Activated CD8-positive, alpha-beta memory T cell treated with anti-CD3 and anti-CD28 coated beads for 24 hours (primary cell): Measurements from ENCODE around the gene FAM83F.
"Not testable (repeated sequence)": the region's sequence is repeated elsewhere in the genome, so short reads cannot be mapped to it uniquely, and the experiment has no call there.

ENCODE experiments used
- DNase-seq: peaks from one replicate; pipeline ENCODE4 v3.0.0-alpha.2; 2020

Gene FAM83F

GRCh38 chr22:39994566-39995392 is at the start of gene FAM83F:
Gene FAM83F (plus strand): TSS chr22:39994954. CDS start chr22:39995043, 89 bp downstream.
- DNase-seq: peak; percentile 73

DNA sequence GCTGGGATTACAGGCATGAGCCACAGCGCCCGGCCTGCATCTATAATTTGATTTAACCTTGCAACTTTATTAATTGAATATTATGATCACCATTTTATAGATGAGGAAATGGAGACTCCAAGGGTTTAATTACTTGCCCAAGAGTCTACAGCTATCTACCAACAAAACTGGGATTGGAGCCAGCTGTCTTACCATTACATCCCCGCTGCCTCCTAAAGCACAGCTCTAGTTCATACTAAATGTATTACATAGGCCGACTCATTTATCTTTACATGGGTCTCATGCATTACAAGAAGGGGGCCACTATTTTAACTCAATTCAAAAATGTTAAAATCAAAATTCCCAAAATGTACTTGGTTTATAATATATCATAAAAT is 48.6 kb upstream of the FAM83F start:
- no peak for DNase-seq

DNA sequence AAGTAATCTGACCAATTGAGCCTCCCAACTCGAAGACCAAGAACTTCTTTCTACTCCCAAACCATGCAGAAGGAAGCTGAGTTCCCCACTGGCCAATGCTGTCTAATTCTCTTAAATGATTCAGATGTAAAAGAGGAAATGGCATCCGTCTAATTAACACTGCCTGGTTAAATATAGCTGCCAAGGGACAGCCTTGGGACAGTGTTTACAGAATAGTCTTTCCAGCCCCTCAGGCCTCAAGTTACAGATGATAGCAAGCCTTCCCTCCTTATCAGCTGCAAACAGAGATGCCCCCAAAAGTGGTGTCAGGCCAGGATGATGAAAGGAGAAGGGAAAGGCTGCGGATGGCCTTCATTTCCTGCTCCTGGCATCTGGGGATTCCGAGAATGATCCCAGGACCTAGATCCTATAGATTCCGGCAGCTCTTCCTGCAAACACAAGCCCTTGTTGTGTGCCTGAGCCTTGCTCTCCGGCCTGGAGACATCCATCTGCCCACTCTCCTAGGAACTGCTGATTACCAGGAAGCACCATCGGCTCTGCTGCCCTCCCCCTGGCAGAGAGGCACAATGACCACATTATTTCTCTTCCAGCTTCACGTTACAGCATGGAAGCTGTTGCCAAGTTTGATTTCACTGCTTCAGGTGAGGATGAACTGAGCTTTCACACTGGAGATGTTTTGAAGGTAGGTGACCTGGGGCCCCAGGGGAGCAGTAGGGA is 48.1 kb upstream of the FAM83F start:
- DNase-seq: no peak

DNA sequence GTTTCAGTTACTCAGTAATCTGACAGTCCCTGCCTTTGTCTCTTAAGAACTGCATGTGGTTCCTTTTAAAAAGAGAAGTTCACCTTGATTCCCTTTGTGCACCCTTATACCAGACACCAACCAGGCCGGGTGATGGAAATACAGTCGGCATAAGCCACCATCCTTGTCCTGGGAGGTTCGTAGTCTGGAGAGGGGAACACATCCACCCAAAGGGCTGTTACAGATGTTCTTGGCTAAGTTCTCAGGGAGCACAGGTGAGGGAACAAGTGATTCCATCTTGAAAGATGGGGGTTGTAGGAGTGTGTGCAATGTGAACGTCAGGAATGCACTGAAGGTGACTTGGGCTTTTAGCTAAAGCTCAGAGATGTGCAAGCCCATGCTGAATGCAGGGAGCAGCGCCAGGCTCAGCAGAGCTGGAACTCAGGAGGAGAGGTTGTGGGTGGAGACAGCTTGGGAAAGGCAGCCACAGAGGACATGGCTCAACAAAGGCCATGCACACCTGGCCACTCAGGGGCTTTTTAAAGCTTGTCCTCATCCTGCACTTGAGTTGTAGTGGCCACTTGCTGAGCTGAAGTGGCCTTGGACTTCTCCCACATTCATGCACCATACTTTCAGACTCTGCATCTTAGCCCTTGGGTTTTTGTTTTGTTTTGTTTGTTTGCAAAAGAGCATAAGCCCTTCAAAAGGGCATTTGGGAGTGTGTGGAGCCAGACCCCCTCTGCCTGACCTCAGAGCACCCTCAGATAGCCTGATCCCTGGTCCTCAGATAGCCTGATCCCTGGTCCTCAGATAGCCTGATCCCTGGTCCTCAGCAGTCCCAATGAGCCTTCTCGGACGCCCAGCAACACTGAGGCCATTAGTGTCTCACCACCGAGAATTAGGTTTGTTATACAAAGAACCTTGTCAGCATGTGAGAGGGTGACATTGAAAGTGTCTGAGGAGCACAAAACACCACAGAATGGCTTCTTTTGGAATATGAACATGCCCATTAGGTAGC is 47.2 kb upstream of the FAM83F start:
- DNase-seq: no peak

- DNase-seq: no peak
Observed at GRCh38 chr22:39949964-39950737, 44.6 kb upstream of the FAM83F start.

- DNase-seq: not testable (repeated sequence)
Observed at GRCh38 chr22:39951603-39952293, 43.0 kb upstream of the FAM83F start.

GRCh38 chr22:39952347-39952746 is 42.4 kb upstream of the FAM83F start:
- no peak for DNase-seq

DNA sequence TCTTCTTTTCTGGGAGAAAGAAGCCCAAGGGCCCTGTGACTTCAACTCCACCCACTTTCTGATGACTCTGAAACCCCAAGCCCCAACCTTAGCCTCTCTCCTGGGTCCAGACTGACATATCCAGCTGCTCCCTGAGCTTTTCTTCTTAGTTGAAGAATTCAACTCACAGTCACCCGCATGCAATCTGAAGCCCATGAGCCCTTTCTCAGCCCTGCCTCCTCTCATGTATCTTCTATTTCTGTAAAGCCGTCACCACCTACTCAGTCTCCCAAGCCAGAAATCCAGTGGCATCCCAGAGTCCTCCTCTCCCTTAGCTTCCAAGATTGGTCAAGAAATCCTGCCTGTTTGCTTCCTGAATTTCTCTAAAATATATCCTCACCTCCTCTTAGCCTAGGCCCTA is 41.7 kb upstream of the FAM83F start:
- no peak for DNase-seq

DNA sequence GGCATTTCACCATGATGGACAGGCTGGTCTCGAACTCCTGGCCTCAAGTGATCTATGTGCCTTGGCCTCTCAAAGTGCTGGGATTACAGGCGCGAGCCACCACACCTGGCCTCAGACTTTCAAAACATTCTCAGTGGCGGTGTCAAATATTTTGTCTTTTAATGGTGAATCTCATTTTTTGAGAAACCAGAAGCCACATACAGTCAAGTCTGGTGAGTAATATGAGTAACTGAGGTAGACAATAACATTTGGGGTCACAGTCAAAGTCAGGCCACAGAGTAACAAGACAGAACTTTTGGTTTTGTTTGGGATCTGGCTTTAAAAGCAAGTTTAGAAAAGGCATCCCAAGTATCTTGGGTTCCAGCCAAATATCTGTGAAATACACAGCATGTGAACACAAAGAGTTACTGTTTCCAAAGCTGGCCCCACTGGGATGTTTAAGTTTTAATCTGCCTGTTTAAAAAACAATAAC is 40.1 kb upstream of the FAM83F start:
- no peak for DNase-seq

- no peak for DNase-seq
Observed at GRCh38 chr22:39955675-39956074, 39.1 kb upstream of the FAM83F start.

GRCh38 chr22:39956932-39957664 is 37.7 kb upstream of the FAM83F start:
- DNase-seq: no peak

DNA sequence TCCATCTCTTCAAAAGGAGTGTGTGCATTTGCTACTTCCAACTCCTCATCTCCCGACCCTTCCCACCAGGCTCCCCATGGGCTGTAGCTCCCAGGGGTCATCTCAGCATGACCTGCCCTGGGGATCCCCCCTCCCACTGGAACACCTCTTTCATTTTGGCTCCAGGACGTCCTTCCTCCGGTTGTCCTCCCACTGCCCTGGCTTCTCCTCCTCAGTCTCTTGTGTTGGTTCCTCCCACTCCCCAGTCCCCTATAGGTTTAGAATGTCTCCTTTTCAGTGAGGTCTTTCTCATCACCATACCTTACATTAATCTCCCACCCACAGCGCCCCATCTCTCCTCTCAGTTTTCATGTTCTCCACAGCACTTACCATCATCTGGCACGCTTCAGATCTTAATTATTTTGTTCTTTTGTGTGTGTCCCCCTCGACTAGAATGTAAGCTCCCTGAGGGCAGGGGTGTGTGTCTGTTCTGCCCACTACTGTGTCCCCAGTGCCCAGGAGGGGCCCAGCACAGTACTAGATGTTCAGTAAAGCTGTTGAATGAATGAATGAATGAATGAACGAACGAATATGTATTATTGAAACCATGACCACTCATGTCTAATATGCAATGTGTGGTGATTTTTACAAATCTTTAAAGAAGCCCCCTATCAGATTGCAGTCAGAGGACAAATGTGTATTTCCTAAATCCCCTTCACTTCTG is 36.6 kb upstream of the FAM83F start:
- no peak for DNase-seq

DNA sequence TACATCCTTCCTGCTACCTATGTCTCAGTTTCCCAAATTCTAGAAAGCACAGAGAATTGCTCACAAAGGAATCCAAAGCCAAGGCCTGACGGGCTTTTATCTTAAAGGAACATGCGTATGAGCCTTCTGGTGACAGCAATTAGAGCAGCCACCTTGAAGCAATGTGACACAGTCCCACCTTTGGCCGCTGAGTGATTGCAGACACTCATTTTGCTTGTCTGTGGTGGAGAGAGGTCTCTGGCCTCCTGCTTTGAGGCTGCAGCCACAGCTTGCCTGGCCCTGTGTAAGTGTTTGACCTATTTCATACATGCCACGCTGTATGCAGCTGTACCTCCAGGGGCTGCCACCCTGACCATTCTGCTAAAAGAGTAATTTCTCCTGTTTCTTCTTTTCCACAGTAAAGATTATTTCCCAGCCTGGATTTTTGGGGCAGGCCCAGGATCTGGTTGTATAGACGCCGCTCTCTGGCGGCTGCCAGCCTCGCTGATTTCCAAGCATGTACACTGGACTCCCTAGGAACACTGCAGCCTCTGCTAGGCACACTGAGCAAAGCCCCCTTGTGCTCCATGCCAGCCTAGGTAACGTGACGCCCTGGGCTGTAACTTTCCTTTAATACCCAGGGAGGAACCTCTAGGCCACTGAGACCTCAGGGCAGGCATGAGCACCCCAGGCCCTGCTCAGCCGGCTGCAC is 35.7 kb upstream of the FAM83F start:
- no peak for DNase-seq

- peak; percentile 74 for DNase-seq
Observed at GRCh38 chr22:39959640-39960447, 34.9 kb upstream of the FAM83F start, which contains the start of gene TMA7B. Gene TMA7B (plus strand): TSS chr22:39960397. CDS start chr22:39964375, 3,978 bp downstream.

DNA sequence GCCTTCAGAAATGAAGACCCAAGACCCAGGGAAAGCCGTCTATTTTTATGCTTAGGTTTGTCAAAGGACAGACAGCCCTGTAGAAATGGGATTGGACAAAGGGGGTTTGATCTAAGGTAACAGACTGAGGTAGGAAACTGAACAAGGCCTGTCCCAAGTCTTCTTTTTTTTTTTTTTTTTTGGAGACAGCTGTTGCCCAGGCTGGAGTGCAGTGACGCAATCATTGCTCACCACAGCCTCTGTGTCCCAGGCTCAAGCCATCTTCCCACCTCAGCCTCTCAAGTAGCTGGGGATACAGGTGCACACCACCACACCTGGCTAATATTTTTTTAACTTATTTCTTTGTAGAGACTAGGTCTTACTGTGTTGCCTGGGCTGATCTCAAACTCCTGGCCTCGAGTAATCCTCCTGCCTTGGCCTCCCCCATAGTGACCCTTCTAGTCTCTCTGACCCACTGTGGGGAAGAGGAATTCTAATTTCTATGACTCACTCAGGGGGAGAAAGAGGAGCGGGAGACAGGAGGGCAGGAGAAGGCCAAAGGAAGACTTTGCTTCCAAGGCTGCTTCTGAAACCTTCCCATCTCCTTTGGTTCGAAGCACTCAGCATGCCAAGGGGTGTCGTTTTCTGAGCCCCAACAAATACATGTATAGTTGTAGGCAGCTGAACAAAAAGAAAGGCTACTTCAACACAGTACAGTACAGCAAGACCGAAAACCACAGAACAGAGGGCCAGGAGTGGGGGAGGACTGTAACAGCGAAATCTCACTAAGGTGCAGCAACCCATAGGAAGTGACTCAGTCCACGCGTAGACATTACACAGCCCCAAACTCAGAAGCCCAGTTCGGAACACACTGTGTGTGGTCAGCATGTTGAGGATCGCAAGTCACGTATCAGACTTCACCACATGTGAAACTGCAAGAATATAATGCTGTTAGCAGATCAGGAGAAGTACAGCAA is 33.7 kb upstream of the FAM83F start:
- peak; percentile 82 for DNase-seq

GRCh38 chr22:39962071-39962470 is 32.7 kb upstream of the FAM83F start:
- DNase-seq: no peak

- DNase-seq: no peak
Observed at GRCh38 chr22:39965748-39966147, 29.0 kb upstream of the FAM83F start.
